ENCODE data around the gene UQCRQ. TPM values are rescaled to one million over a fixed set of nuclear protein-coding genes. Genes with fewer than 3 reads are reported as not detected.

Gene UQCRQ
- total and polyA plus RNA-seq, 2 experiments from 2014 or later, result 104 to 1,308 TPM

GRCh38 chr5:132883261-132883834 lies 16.9 kb downstream of the UQCRQ start:
- H3K79me2 ChIP-seq (replicated peaks; ENCODE audit: insufficient read depth), result no peaks in the 10 kb centered on the region
- peaks cover 4% of the 10 kb centered on the region; the same call in 1 of the 2 replicates for H4K20me1 ChIP-seq (replicated peaks; ENCODE audit: insufficient read depth)
- no peaks in the 10 kb centered on the region for H3K9me2 ChIP-seq (ENCODE audit: insufficient read depth)
- Mint-ChIP-seq H3K36me3 (ENCODE audit: low read depth) (peaks cover 64% of the 10 kb centered on the region), H3K27ac (no peak overlapping the region), H3K4me3 (no peak overlapping the region), H3K4me1 (no peaks in the 10 kb centered on the region), H3K9me3 (no peaks in the 10 kb centered on the region), H3K27me3 (ENCODE audit: insufficient read depth, low read depth, poor library complexity) (no peaks in the 10 kb centered on the region)
- H3K36me3 ChIP-seq (ENCODE audit: insufficient read depth), result peaks cover 40% of the 10 kb centered on the region
- DNase-seq (ENCODE audit: low spot score) (peak; percentile 67), ATAC-seq (peak; percentile 83)
- H3K4me3 ChIP-seq, result no peak overlapping the region
- no peaks in the 10 kb centered on the region for H3K27me3 ChIP-seq (ENCODE audit: insufficient read depth)
- no peak overlapping the region for H2AFZ ChIP-seq
- H3K27ac ChIP-seq (ENCODE audit: low read depth), result no peak overlapping the region
- no peaks in the 10 kb centered on the region for H3K4me1 ChIP-seq (ENCODE audit: insufficient read depth)
- no peaks in the 10 kb centered on the region for H3F3A ChIP-seq (replicated peaks; ENCODE audit: low read depth)
- H3K4me2 ChIP-seq, result no peak overlapping the region
- TF ChIP-seq NANOG (IDR thresholded peaks at IDR 0.05; ENCODE audit: borderline replicate concordance) (no peak), CTCF (conservative IDR thresholded peaks at IDR 0.05; ENCODE audit: low read depth in 2 of 2) (peak; percentile 60 to 73)

GRCh38 chr5:132884548-132884947 lies 18.1 kb downstream of the UQCRQ start:
- H4K20me1 ChIP-seq (replicated peaks; ENCODE audit: insufficient read depth), result peaks cover 4% of the 10 kb centered on the region; the same call in 1 of the 2 replicates
- Mint-ChIP-seq H3K4me1 (no peaks in the 10 kb centered on the region), H3K27ac (no peak overlapping the region), H3K36me3 (ENCODE audit: low read depth) (peaks cover 66% of the 10 kb centered on the region), H3K27me3 (ENCODE audit: insufficient read depth, low read depth, poor library complexity) (no peaks in the 10 kb centered on the region), H3K4me3 (no peak overlapping the region), H3K9me3 (no peaks in the 10 kb centered on the region)
- no peaks in the 10 kb centered on the region for H3K27me3 ChIP-seq (ENCODE audit: insufficient read depth)
- TF ChIP-seq CTCF (conservative IDR thresholded peaks at IDR 0.05; ENCODE audit: low read depth in 2 of 2) (no peak), CREB1 (CRISPR knock-in tag; IDR thresholded peaks at IDR 0.05; ENCODE audit: low read depth) (no peak), POLR2AphosphoS5 (IDR thresholded peaks at IDR 0.05; ENCODE audit: low read depth) (no peak), ZNF114 (CRISPR knock-in tag; IDR thresholded peaks at IDR 0.05) (no peak), ZNF331 (CRISPR knock-in tag; IDR thresholded peaks at IDR 0.05; ENCODE audit: low read depth) (no peak)
- no peaks in the 10 kb centered on the region for H3K79me2 ChIP-seq (replicated peaks; ENCODE audit: insufficient read depth)
- H3F3A ChIP-seq (replicated peaks; ENCODE audit: low read depth), result no peaks in the 10 kb centered on the region
- H3K27ac ChIP-seq (ENCODE audit: low read depth), result no peak overlapping the region
- DNase-seq (ENCODE audit: low spot score) (no peak), ATAC-seq (no peak)
- H3K9me2 ChIP-seq (ENCODE audit: insufficient read depth), result no peaks in the 10 kb centered on the region
- H2AFZ ChIP-seq, result no peak overlapping the region
- no peaks in the 10 kb centered on the region for H3K4me1 ChIP-seq (ENCODE audit: insufficient read depth)
- H3K4me3 ChIP-seq, result no peak overlapping the region
- no peak overlapping the region for H3K4me2 ChIP-seq
- H3K36me3 ChIP-seq (ENCODE audit: insufficient read depth), result peaks cover 52% of the 10 kb centered on the region

All from GM23338 (cell line).